Measurements from ENCODE around the gene GALNT3. TPM values are rescaled to one million over a fixed set of nuclear protein-coding genes. Genes with fewer than 3 reads are reported as not detected.

Gene GALNT3
- total and polyA plus RNA-seq, 2 experiments from 2014 or later: 0.40 to 1.1 TPM

- Histone ChIP-seq H3K9me2 (ENCODE audit: insufficient read depth) (no peaks in the 10 kb centered on the region; the same call in 1 of the 2 replicates), H3K4me3 (no peak overlapping the region), H3K9ac (no peak overlapping the region), H2AFZ (no peak overlapping the region), H3F3A (ENCODE audit: insufficient read depth) (peaks cover 7% of the 10 kb centered on the region; the same call in 1 of the 2 replicates), H3K9me3 (ENCODE audit: low read depth) (no peaks in the 10 kb centered on the region), H3K27ac (no peak overlapping the region), H3K4me1 (ENCODE audit: insufficient read depth) (peaks cover 23% of the 10 kb centered on the region), H3K4me2 (ENCODE audit: unreplicated experiment) (peak overlapping the region; percentile 49), H4K20me1 (ENCODE audit: insufficient read depth) (no peaks in the 10 kb centered on the region), H3K27me3 (replicated peaks; ENCODE audit: insufficient read depth) (no peaks in the 10 kb centered on the region), H3K79me2 (ENCODE audit: insufficient read depth) (no peaks in the 10 kb centered on the region), H3K36me3 (ENCODE audit: low read depth) (no peaks in the 10 kb centered on the region)
- 19% methylated on average over 2 to 3 of the region's 3 CpGs for WGBS, 2 experiments (ENCODE audit: low coverage in 1 of 2, low lambda C conversion rate in 2 of 2, missing lambda C conversion rate in 2 of 2)
- no peak for TF ChIP-seq EZH2 (IDR thresholded peaks at IDR 0.05; ENCODE audit: insufficient read depth, poor library complexity, severe bottlenecking)
- TF ChIP-seq EZH2phosphoT487 (IDR thresholded peaks at IDR 0.05; ENCODE audit: insufficient read depth, low read depth): no peak
- in situ Hi-C loops (cut with MboI): no loop called here
- peak; percentile 77 for DNase-seq
Measured at GRCh38 chr2:165837122-165837521, 43.1 kb upstream of the GALNT3 start.

- Histone ChIP-seq H3K4me2 (ENCODE audit: unreplicated experiment) (no peak overlapping the region), H2AFZ (no peak overlapping the region)
Measured at GRCh38 chr2:165835363-165835762, 41.3 kb upstream of the GALNT3 start.

GRCh38 chr2:165833156-165833555 is 39.1 kb upstream of the GALNT3 start:
- H3K4me2 ChIP-seq (ENCODE audit: unreplicated experiment): no peak overlapping the region
- no peaks in the 10 kb centered on the region for H3K9me2 ChIP-seq (ENCODE audit: insufficient read depth)
- no peaks in the 10 kb centered on the region for H3K36me3 ChIP-seq (ENCODE audit: low read depth)
- H3K27ac ChIP-seq: no peak overlapping the region
- peaks cover 19% of the 10 kb centered on the region for H3K4me1 ChIP-seq (ENCODE audit: insufficient read depth)
- in situ Hi-C loops (cut with MboI): no loop called here
- no peak overlapping the region for H3K9ac ChIP-seq
- DNase-seq: peak; percentile 68
- 70% methylated on average over 4 of the region's 4 CpGs for WGBS, 2 experiments (ENCODE audit: low coverage in 1 of 2, low lambda C conversion rate in 2 of 2, missing lambda C conversion rate in 2 of 2)
- H3K27me3 ChIP-seq (replicated peaks; ENCODE audit: insufficient read depth): no peaks in the 10 kb centered on the region
- TF ChIP-seq EZH2 (IDR thresholded peaks at IDR 0.05; ENCODE audit: insufficient read depth, poor library complexity, severe bottlenecking): no peak
- no peak for TF ChIP-seq EZH2phosphoT487 (IDR thresholded peaks at IDR 0.05; ENCODE audit: insufficient read depth, low read depth)
- H3K9me3 ChIP-seq (ENCODE audit: low read depth): no peaks in the 10 kb centered on the region
- H4K20me1 ChIP-seq (ENCODE audit: insufficient read depth): no peaks in the 10 kb centered on the region
- peaks cover 4% of the 10 kb centered on the region; the same call in 1 of the 2 replicates for H3F3A ChIP-seq (ENCODE audit: insufficient read depth)
- no peaks in the 10 kb centered on the region for H3K79me2 ChIP-seq (ENCODE audit: insufficient read depth)
- H2AFZ ChIP-seq: no peak overlapping the region
- no peak overlapping the region for H3K4me3 ChIP-seq

More at GRCh38 chr2:165835363-165835762, 41.3 kb upstream of the GALNT3 start:
- Histone ChIP-seq H3K9me2 (ENCODE audit: insufficient read depth) (no peaks in the 10 kb centered on the region; the same call in 1 of the 2 replicates), H3K9ac (no peak overlapping the region), H3K79me2 (ENCODE audit: insufficient read depth) (no peaks in the 10 kb centered on the region), H4K20me1 (ENCODE audit: insufficient read depth) (no peaks in the 10 kb centered on the region), H3F3A (ENCODE audit: insufficient read depth) (peaks cover 4% of the 10 kb centered on the region; the same call in 1 of the 2 replicates), H3K36me3 (ENCODE audit: low read depth) (no peaks in the 10 kb centered on the region), H3K9me3 (ENCODE audit: low read depth) (no peaks in the 10 kb centered on the region), H3K4me1 (ENCODE audit: insufficient read depth) (peaks cover 23% of the 10 kb centered on the region), H3K27me3 (replicated peaks; ENCODE audit: insufficient read depth) (no peaks in the 10 kb centered on the region), H3K27ac (no peak overlapping the region), H3K4me3 (no peak overlapping the region)
- WGBS, 2 experiments (ENCODE audit: low coverage in 1 of 2, low lambda C conversion rate in 2 of 2, missing lambda C conversion rate in 2 of 2): 78 to 79% methylated on average over 2 of the region's 2 CpGs
- DNase-seq: no peak
- in situ Hi-C loops (cut with MboI): no loop called here
- TF ChIP-seq EZH2 (IDR thresholded peaks at IDR 0.05; ENCODE audit: insufficient read depth, poor library complexity, severe bottlenecking): no peak
- TF ChIP-seq EZH2phosphoT487 (IDR thresholded peaks at IDR 0.05; ENCODE audit: insufficient read depth, low read depth): no peak

GRCh38 chr2:165827921-165828276 is 33.9 kb upstream of the GALNT3 start:
- no peaks in the 10 kb centered on the region for H3K36me3 ChIP-seq (ENCODE audit: low read depth)
- H3K27me3 ChIP-seq (replicated peaks; ENCODE audit: insufficient read depth): no peaks in the 10 kb centered on the region
- peaks cover 3% of the 10 kb centered on the region for H3K4me1 ChIP-seq (ENCODE audit: insufficient read depth)
- WGBS, 2 experiments (ENCODE audit: low coverage in 1 of 2, low lambda C conversion rate in 2 of 2, missing lambda C conversion rate in 2 of 2): 25 to 54% methylated on average over 1 of the region's 1 CpG
- H3K79me2 ChIP-seq (ENCODE audit: insufficient read depth): no peaks in the 10 kb centered on the region
- H3K9me2 ChIP-seq (ENCODE audit: insufficient read depth): no peaks in the 10 kb centered on the region
- H3K9me3 ChIP-seq (ENCODE audit: low read depth): no peaks in the 10 kb centered on the region
- in situ Hi-C loops (cut with MboI): no loop called here
- no peak overlapping the region for H3K9ac ChIP-seq
- no peak overlapping the region for H2AFZ ChIP-seq
- H4K20me1 ChIP-seq (ENCODE audit: insufficient read depth): no peaks in the 10 kb centered on the region
- DNase-seq: no peak
- no peak overlapping the region for H3K27ac ChIP-seq
- no peak overlapping the region for H3K4me2 ChIP-seq (ENCODE audit: unreplicated experiment)
- no peak overlapping the region for H3K4me3 ChIP-seq
- peaks cover 2% of the 10 kb centered on the region; the same call in 1 of the 2 replicates for H3F3A ChIP-seq (ENCODE audit: insufficient read depth)
- no peak for TF ChIP-seq EZH2 (IDR thresholded peaks at IDR 0.05; ENCODE audit: insufficient read depth, poor library complexity, severe bottlenecking)
- TF ChIP-seq EZH2phosphoT487 (IDR thresholded peaks at IDR 0.05; ENCODE audit: insufficient read depth, low read depth): no peak
